Measurements from ENCODE around the gene UGT1A7.

The UGT1A7 gene

GRCh38 chr2:233819884-233820773 lies 138.4 kb downstream of the UGT1A7 start:
- DNase-seq, result no peak

GRCh38 chr2:233820774-233821105 lies 139.0 kb downstream of the UGT1A7 start:
- DNase-seq, result no peak

GRCh38 chr2:233821196-233821595 lies 139.5 kb downstream of the UGT1A7 start:
- no peak for DNase-seq

GRCh38 chr2:233821709-233822100 lies 140.0 kb downstream of the UGT1A7 start:
- DNase-seq, result no peak

- no peak for DNase-seq
Observed at GRCh38 chr2:233822101-233822771, 140.5 kb downstream of the UGT1A7 start.

Data from T-helper 1 cell (primary cell).